HepG2 (cell line): Measurements from ENCODE around the gene CAMKK1. TPM values are rescaled to one million over a fixed set of nuclear protein-coding genes. Genes with fewer than 3 reads are reported as not detected.
A peak's percentile ranks its signal among the peaks of the same experiment; 100 is the strongest.

Experiments used
- ATAC-seq: fragments of 200-7000 bp; cut with Tn5 transposase; 3 replicates; pipeline ENCODE4 v1.9.1; 2020; ENCODE audit warnings: mild to moderate bottlenecking, moderate library complexity
- BruUV-seq: library from RNA; stranded (reverse); fragments of 400-500 nt; replicated peaks from 2 replicates; lab custom pipeline; 2021; lab: Mats Ljungman, UMichigan
- CTCF ChIA-PET: fragments of 300-600 bp; formaldehyde crosslinking; extraction: SDS; loops from one replicate; lab custom pipeline; 2021; ENCODE audit warnings: low total read pairs, inconsistent platforms, low intra/inter-chr PET ratio; lab: Yijun Ruan, JAX
- POLR2A ChIA-PET: fragments of 350-600 bp; sonication (Branson Sonifier 250); formaldehyde crosslinking; loops from one replicate; lab custom pipeline; 2020; ENCODE audit warnings: antibody characterized with exemption, inconsistent platforms; lab: Yijun Ruan, JAX
- DNase-seq: peaks from one replicate; pipeline ENCODE4 v3.0.0-alpha.2; 2015; ENCODE audit warnings: low spot score
- FAIRE-seq: peaks from 3 replicates; lab custom pipeline; 2011; peaks lifted over from hg19 to GRCh38; lab: Jason Lieb, UNC
- H2AFZ ChIP-seq: one replicate; pipeline ENCODE4 v1.6.1; 2011; ENCODE audit warnings: low read length, inconsistent platforms
- H3K27ac ChIP-seq: fragments of 300-600 bp; 3 replicates; pipeline ENCODE4 v1.8.0; 2011; ENCODE audit warnings: mixed run types, mild to moderate bottlenecking, mixed read lengths, low read length, inconsistent platforms; ENCODE audit not compliant: insufficient read depth; ENCODE audit errors: extremely low read length
- H3K27me3 ChIP-seq, 2 experiments: fragments of 200-600 bp in 1 of 2; 2 replicates in 1 of 2; 3 replicates in 1 of 2; pipeline versions ENCODE4 v1.6.0 to v1.8.0; 2011; ENCODE audit warnings: low read length in 2 of 2, mild to moderate bottlenecking in 2 of 2, moderate library complexity in 2 of 2, inconsistent platforms in 1 of 2; ENCODE audit not compliant: insufficient read depth in 2 of 2, control insufficient read depth in 1 of 2
- H3K36me3 ChIP-seq, 2 experiments: fragments of 200-600 bp in 1 of 2; replicated peaks in 1 of 2; 2 replicates in 1 of 2; 3 replicates in 1 of 2; pipeline versions ENCODE4 v1.5.1 to v1.8.0; 2011; ENCODE audit warnings: low read length in 2 of 2, inconsistent platforms in 1 of 2; ENCODE audit not compliant: insufficient read depth in 2 of 2, control insufficient read depth in 1 of 2
- H3K4me1 ChIP-seq: 2 replicates; pipeline ENCODE4 v1.5.1; 2012; ENCODE audit warnings: low read length, inconsistent platforms; ENCODE audit not compliant: insufficient read depth
- H3K4me2 ChIP-seq: 2 replicates; pipeline ENCODE4 v1.6.0; 2011; ENCODE audit warnings: low read depth, low read length, inconsistent platforms
- H3K4me3 ChIP-seq, 3 experiments: fragments of 200-600 bp in 1 of 3; sonication (generic), shearing (Covaris generic) in 1 of 3; replicated peaks in 1 of 3; 2 replicates each; pipeline ENCODE4 v1.5.1; 2011 to 2016; ENCODE audit warnings: low read length in 3 of 3, inconsistent platforms in 2 of 3, low read depth in 2 of 3, mild to moderate bottlenecking in 2 of 3, control low read depth in 1 of 3, mixed read lengths in 1 of 3; ENCODE audit not compliant: insufficient read depth in 1 of 3
- H3K79me2 ChIP-seq: one replicate; pipeline ENCODE4 v1.6.1; 2011; ENCODE audit warnings: low read length, inconsistent platforms; ENCODE audit not compliant: insufficient read depth
- H3K9ac ChIP-seq: 2 replicates; pipeline ENCODE4 v1.6.0; 2011; ENCODE audit warnings: mild to moderate bottlenecking, low read depth, low read length, inconsistent platforms; ENCODE audit not compliant: insufficient read depth
- H3K9me3 ChIP-seq: 2 replicates; pipeline ENCODE4 v1.5.1; 2012; ENCODE audit warnings: mild to moderate bottlenecking, low read length
- H4K20me1 ChIP-seq: 2 replicates; pipeline ENCODE4 v1.6.0; 2011; ENCODE audit warnings: inconsistent platforms, mild to moderate bottlenecking, low read length, moderate library complexity; ENCODE audit not compliant: insufficient read depth
- ATF6 ChIP-seq: sonication (generic); formaldehyde crosslinking; conservative IDR thresholded peaks from 2 replicates; pipeline ENCODE4 v1.4.0; 2020; ENCODE audit warnings: missing genetic modification reagents
- CHD2 ChIP-seq: IDR thresholded peaks from 2 replicates; pipeline ENCODE4 v1.6.1; 2011; ENCODE audit warnings: low read depth, low read length, improper control_type of control experiment
- PITX1 ChIP-seq: sonication (generic); formaldehyde crosslinking; IDR thresholded peaks from 2 replicates; pipeline ENCODE4 v1.5.1; 2020; ENCODE audit warnings: mild to moderate bottlenecking, missing genetic modification reagents
- SAFB2 ChIP-seq: sonication (generic); formaldehyde crosslinking; IDR thresholded peaks from 2 replicates; pipeline ENCODE4 v1.5.1; 2020; ENCODE audit warnings: missing genetic modification reagents, low read depth, mild to moderate bottlenecking, borderline replicate concordance
- TOE1 ChIP-seq: sonication (generic); formaldehyde crosslinking; IDR thresholded peaks from 2 replicates; pipeline ENCODE4 v1.4.0; 2020; ENCODE audit warnings: mild to moderate bottlenecking, missing genetic modification reagents
- ZNF292 ChIP-seq: sonication (generic); formaldehyde crosslinking; IDR thresholded peaks from 2 replicates; pipeline ENCODE4 v1.8.1; 2022; ENCODE audit warnings: mild to moderate bottlenecking, low read depth, missing genetic modification reagents, borderline replicate concordance
- ZNF34 ChIP-seq: sonication (generic); formaldehyde crosslinking; IDR thresholded peaks from 2 replicates; pipeline ENCODE4 v1.4.0; 2020; ENCODE audit warnings: mild to moderate bottlenecking, missing genetic modification reagents, borderline replicate concordance
- ZNF446 ChIP-seq: sonication (generic); formaldehyde crosslinking; IDR thresholded peaks from 2 replicates; pipeline ENCODE4 v1.5.0; 2020; ENCODE audit warnings: mild to moderate bottlenecking, missing genetic modification reagents
- ZSCAN29 ChIP-seq: sonication (generic); formaldehyde crosslinking; conservative IDR thresholded peaks from 2 replicates; pipeline ENCODE4 v1.4.0; 2020; ENCODE audit warnings: mild to moderate bottlenecking, missing genetic modification reagents
- WGBS: methylation state at CpG from one replicate; pipeline ENCODE4 v1.1.6; 2017; ENCODE audit warnings: low lambda C conversion rate; 5-methylcytosine and 5-hydroxymethylcytosine counted together
- in situ Hi-C: cut with HindIII; loops from 2 replicates; pipeline ENCODE4 v1.10.0; 2017; ENCODE audit warnings: low pct_unique_long_range_greater_than_20kb; ENCODE audit not compliant: extremely low pct_ligation_motif_present
- intact Hi-C: fragments of 100-400 bp; cut with micrococcal nuclease; formaldehyde crosslinking; loops from one replicate; pipeline ENCODE4 v1.10.0; 2022; ENCODE audit not compliant: unreplicated experiment
- polyA plus RNA-seq, 8 experiments: library from polyadenylated mRNA; depleted of rRNA in 3 of 8; stranded (reverse) in 7 of 8; unstranded in 1 of 8; fragments of >200 nt; fragmentation: Illumina TruSeq in 4 of 8; extraction: Trizol in 4 of 8; gene quantifications; 2 replicates each; pipeline versions ENCODE4 v1.2.1 to v1.2.3, GENCODE V29; 2011 to 2016; ENCODE audit warnings: low read depth in 4 of 8, missing spikeins in 1 of 8, mixed read lengths in 1 of 8; ENCODE audit not compliant: insufficient read depth in 1 of 8
- total RNA-seq, 5 experiments: library from RNA; depleted of rRNA; stranded (reverse); fragments of >200 nt; fragmentation: Illumina TruSeq; extraction: Trizol; gene quantifications; 2 replicates each; pipeline ENCODE4 v1.2.3, GENCODE V29; 2016; ENCODE audit warnings: low read depth in 1 of 5
- TF ChIP-seq, protein P1 (sequence below): sonication (generic); formaldehyde crosslinking; IDR thresholded peaks from 2 replicates; pipeline ENCODE4 v1.5.1; 2020; ENCODE audit warnings: mild to moderate bottlenecking, missing genetic modification reagents, moderate library complexity
- TF ChIP-seq, protein P2 (sequence below): sonication (generic); formaldehyde crosslinking; IDR thresholded peaks from 2 replicates; pipeline ENCODE4 v1.5.0; 2020; ENCODE audit warnings: mild to moderate bottlenecking, missing genetic modification reagents, moderate library complexity

The CAMKK1 gene
- total and polyA plus RNA-seq, 2 of the 13 experiments (the other 11 are each of a cell fraction or from before 2014, with no cell fraction given), result 1.5 to 1.6 TPM

- TF ChIP-seq, protein P1, sequence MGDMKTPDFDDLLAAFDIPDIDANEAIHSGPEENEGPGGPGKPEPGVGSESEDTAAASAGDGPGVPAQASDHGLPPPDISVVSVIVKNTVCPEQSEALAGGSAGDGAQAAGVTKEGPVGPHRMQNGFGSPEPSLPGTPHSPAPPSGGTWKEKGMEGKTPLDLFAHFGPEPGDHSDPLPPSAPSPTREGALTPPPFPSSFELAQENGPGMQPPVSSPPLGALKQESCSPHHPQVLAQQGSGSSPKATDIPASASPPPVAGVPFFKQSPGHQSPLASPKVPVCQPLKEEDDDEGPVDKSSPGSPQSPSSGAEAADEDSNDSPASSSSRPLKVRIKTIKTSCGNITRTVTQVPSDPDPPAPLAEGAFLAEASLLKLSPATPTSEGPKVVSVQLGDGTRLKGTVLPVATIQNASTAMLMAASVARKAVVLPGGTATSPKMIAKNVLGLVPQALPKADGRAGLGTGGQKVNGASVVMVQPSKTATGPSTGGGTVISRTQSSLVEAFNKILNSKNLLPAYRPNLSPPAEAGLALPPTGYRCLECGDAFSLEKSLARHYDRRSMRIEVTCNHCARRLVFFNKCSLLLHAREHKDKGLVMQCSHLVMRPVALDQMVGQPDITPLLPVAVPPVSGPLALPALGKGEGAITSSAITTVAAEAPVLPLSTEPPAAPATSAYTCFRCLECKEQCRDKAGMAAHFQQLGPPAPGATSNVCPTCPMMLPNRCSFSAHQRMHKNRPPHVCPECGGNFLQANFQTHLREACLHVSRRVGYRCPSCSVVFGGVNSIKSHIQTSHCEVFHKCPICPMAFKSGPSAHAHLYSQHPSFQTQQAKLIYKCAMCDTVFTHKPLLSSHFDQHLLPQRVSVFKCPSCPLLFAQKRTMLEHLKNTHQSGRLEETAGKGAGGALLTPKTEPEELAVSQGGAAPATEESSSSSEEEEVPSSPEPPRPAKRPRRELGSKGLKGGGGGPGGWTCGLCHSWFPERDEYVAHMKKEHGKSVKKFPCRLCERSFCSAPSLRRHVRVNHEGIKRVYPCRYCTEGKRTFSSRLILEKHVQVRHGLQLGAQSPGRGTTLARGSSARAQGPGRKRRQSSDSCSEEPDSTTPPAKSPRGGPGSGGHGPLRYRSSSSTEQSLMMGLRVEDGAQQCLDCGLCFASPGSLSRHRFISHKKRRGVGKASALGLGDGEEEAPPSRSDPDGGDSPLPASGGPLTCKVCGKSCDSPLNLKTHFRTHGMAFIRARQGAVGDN, result no peak
- no peak for TF ChIP-seq ZNF292 (CRISPR knock-in tag)
- 0 out of 2 replicates have a peak, but pooled peaks have one; percentile 69 for TF ChIP-seq ZSCAN29
- 0 out of 2 replicates have a peak, but pooled peaks have one; percentile 33 for TF ChIP-seq ZNF34 (CRISPR knock-in tag)
Observed at GRCh38 chr17:3846437-3847164, 46.3 kb downstream of the CAMKK1 start (continued).

GRCh38 chr17:3845621-3846436, 47.0 kb downstream of the CAMKK1 start, which contains the start of gene NCBP3:
Gene NCBP3, minus strand, starts transcription at chr17:3846246. Its CDS starts 23 bp downstream, at chr17:3846223.
- FAIRE-seq, result no peak
- H4K20me1 ChIP-seq, result peaks cover 3% of the 10 kb centered on the region; the same call in 1 of the 2 replicates
- peak within 1 kb of the TSS; percentile 97 to 98 (median 98) for H3K4me3 ChIP-seq
- CTCF ChIA-PET, result interaction anchor here (0.7 to 1.0 kb wide), 3 partner anchors 62 to 109 kb away, joined by 3 read pairs; no protein-coding TSS in a partner anchor
- peak within 1 kb of the TSS; percentile 93 for H3K4me2 ChIP-seq
- peak; percentile 98 for ATAC-seq
- peak within 1 kb of the TSS; percentile 80 for H3K27ac ChIP-seq
- intact Hi-C loops (loop anchor here (5.0 kb wide), 1 partner anchor 61 kb away; no protein-coding TSS in a partner anchor), in situ Hi-C loops (no loop called here)
- H2AFZ ChIP-seq, result peak within 1 kb of the TSS; percentile 87
- peaks cover 49% of the 10 kb centered on the region for H3K4me1 ChIP-seq
- H3K9ac ChIP-seq, result peak within 1 kb of the TSS; percentile 96
- no peaks in the 10 kb centered on the region; a peak in 1 of 5 replicates for H3K27me3 ChIP-seq
- WGBS, result 1% methylated on average over 42 of the region's 76 CpGs
- peak; percentile 81 for DNase-seq
- no TSS peak for BruUV-seq
- peaks cover 25% of the 10 kb centered on the region for H3K79me2 ChIP-seq
- POLR2A ChIA-PET, result interaction anchor here (0.5 to 2.3 kb wide), 18 partner anchors 11 to 298 kb away, joined by 3 to 12 read pairs (median 5); partner anchors contain the start of genes CAMKK1, EMC6, HASPIN and TAX1BP3
- peaks cover 0 to 22% of the 10 kb centered on the region in 2 experiments; a peak in 2 of 5 replicates for H3K36me3 ChIP-seq
- no peaks in the 10 kb centered on the region for H3K9me3 ChIP-seq
- TF ChIP-seq PITX1 (CRISPR knock-in tag) (0 out of 2 replicates have a peak, but pooled peaks have one; percentile 19), SAFB2 (CRISPR knock-in tag) (peak; percentile 84; the same call in 1 of the 2 replicates), CHD2 (peak; percentile 28; the same call in 1 of the 2 replicates), ATF6 (no peak), TOE1 (no peak), ZNF446 (peak; percentile 74; the same call in 1 of the 2 replicates)
- TF ChIP-seq, protein P2, sequence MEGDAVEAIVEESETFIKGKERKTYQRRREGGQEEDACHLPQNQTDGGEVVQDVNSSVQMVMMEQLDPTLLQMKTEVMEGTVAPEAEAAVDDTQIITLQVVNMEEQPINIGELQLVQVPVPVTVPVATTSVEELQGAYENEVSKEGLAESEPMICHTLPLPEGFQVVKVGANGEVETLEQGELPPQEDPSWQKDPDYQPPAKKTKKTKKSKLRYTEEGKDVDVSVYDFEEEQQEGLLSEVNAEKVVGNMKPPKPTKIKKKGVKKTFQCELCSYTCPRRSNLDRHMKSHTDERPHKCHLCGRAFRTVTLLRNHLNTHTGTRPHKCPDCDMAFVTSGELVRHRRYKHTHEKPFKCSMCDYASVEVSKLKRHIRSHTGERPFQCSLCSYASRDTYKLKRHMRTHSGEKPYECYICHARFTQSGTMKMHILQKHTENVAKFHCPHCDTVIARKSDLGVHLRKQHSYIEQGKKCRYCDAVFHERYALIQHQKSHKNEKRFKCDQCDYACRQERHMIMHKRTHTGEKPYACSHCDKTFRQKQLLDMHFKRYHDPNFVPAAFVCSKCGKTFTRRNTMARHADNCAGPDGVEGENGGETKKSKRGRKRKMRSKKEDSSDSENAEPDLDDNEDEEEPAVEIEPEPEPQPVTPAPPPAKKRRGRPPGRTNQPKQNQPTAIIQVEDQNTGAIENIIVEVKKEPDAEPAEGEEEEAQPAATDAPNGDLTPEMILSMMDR, result peak; percentile 96
